Hindlimb muscle (tissue), 1 donor: ENCODE results near the gene ING1. TPM values are rescaled to one million over a fixed set of nuclear protein-coding genes. Genes with fewer than 3 reads are reported as not detected.

Source experiments
- DNase-seq: peaks from one replicate; pipeline ENCODE4 v3.0.0-alpha.2; 2013
- polyA plus RNA-seq: library from polyadenylated mRNA; unstranded; fragments of 120-200 nt; gene quantifications from one replicate; pipeline ENCODE4 v1.2.1, GENCODE V29; 2013; ENCODE audit not compliant: insufficient read length

The ING1 gene
- polyA plus RNA-seq, 1 donor = 10.1 TPM

DNA sequence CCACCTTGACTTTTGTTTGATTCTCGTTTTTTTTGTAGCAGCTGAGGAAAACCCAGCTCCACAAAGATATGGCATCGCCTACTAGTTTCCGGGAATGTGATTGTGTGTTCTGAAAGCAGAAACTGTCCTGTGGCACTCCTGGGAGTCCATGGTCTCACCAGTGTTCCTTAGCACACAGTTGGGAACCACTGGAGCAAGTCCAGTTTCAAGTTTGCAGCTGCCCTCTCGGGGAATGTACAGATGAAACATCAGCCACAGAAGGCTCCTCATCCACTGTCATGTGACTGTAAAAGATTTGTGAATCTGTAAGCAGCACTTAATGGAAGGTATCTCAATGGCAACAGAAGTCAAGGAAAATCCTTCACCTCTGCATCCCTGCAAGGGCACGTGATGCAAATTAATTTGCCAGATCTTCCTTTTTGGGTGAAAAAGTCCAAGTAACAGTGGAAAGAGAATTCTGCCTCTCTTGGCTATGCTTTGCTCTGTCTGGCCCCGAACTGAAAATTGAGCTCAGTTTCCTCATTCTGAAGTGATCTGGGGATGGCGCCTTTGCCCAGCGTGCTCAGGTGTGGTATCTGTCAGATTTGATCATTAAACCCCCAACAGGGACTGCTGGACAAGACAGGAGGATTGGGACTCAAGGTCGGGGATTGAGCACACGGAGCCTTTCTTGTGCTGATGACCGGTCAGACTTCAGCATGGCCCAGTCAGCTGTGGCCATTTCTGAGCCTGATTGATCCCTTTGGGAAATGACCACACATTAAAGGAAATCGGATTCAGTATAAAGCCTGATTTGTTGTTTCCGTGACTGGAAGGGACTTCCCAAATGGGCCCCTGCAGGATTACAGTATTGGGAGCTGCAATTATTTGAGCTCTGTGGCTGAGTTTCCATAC is 58.8 kb downstream of the ING1 start:
- DNase-seq = no peak

Other genes with a start within 250 kb of the ING1 start
- gene RAB20, start 152.0 kb upstream of the ING1 start, polyA plus RNA-seq = 2.9 TPM
- 31.2 TPM for gene NAXD, start 98.2 kb upstream of the ING1 start, polyA plus RNA-seq
- gene CARS2, start 7.6 kb upstream of the ING1 start, polyA plus RNA-seq = 73.4 TPM
- gene ANKRD10, start 201.4 kb downstream of the ING1 start, polyA plus RNA-seq = 252 TPM